ENCODE data around the gene CYP2J2.
"Not testable (repeated sequence)": the region's sequence is repeated elsewhere in the genome, so short reads cannot be mapped to it uniquely, and the experiment has no call there.

Gene CYP2J2

GRCh38 chr1:59877108-59877682 is 49.4 kb downstream of the CYP2J2 start:
- Histone ChIP-seq H3K36me3 (ENCODE audit: insufficient read depth, insufficient read length, low read length) (no peaks in the 10 kb centered on the region), H3K4me3 (ENCODE audit: insufficient read length, low read depth) (no peak overlapping the region), H3K27me3 (ENCODE audit: insufficient read depth, insufficient read length) (no peaks in the 10 kb centered on the region), H3K4me1 (ENCODE audit: insufficient read depth, insufficient read length) (no peaks in the 10 kb centered on the region), H3K9ac (ENCODE audit: insufficient read length, low read depth) (no peak overlapping the region), H3K9me3 (ENCODE audit: insufficient read depth, low read length) (no peaks in the 10 kb centered on the region; the same call in 1 of the 2 replicates)
- TF ChIP-seq ZNF274 (IDR thresholded peaks at IDR 0.05; ENCODE audit: low read depth, low read length) (no peak), YY1 (IDR thresholded peaks at IDR 0.05; ENCODE audit: insufficient read depth, insufficient read length) (no peak), SUZ12 (IDR thresholded peaks at IDR 0.05; ENCODE audit: extremely low read depth, insufficient read depth, insufficient read length) (no peak)
- no peak for DNase-seq (ENCODE audit: low read depth, low spot score)

GRCh38 chr1:59871746-59872145 is 54.8 kb downstream of the CYP2J2 start:
- Histone ChIP-seq H3K4me1 (ENCODE audit: insufficient read depth, insufficient read length) (no peaks in the 10 kb centered on the region), H3K27me3 (ENCODE audit: insufficient read depth, insufficient read length) (no peaks in the 10 kb centered on the region), H3K36me3 (ENCODE audit: insufficient read depth, insufficient read length, low read length) (no peaks in the 10 kb centered on the region), H3K4me3 (ENCODE audit: insufficient read length, low read depth) (no peak overlapping the region), H3K9me3 (ENCODE audit: insufficient read depth, low read length) (no peaks in the 10 kb centered on the region), H3K9ac (ENCODE audit: insufficient read length, low read depth) (no peak overlapping the region)
- TF ChIP-seq YY1 (IDR thresholded peaks at IDR 0.05; ENCODE audit: insufficient read depth, insufficient read length) (no peak), SUZ12 (IDR thresholded peaks at IDR 0.05; ENCODE audit: extremely low read depth, insufficient read depth, insufficient read length) (no peak), ZNF274 (IDR thresholded peaks at IDR 0.05; ENCODE audit: low read depth, low read length) (no peak)
- DNase-seq (ENCODE audit: low read depth, low spot score): no peak

- Histone ChIP-seq H3K9me3 (ENCODE audit: insufficient read depth, low read length) (no peaks in the 10 kb centered on the region), H3K9ac (ENCODE audit: insufficient read length, low read depth) (no peak overlapping the region), H3K4me1 (ENCODE audit: insufficient read depth, insufficient read length) (no peaks in the 10 kb centered on the region), H3K36me3 (ENCODE audit: insufficient read depth, insufficient read length, low read length) (peaks cover 5% of the 10 kb centered on the region), H3K4me3 (ENCODE audit: insufficient read length, low read depth) (no peak overlapping the region), H3K27me3 (ENCODE audit: insufficient read depth, insufficient read length) (no peaks in the 10 kb centered on the region)
- TF ChIP-seq YY1 (IDR thresholded peaks at IDR 0.05; ENCODE audit: insufficient read depth, insufficient read length) (no peak), SUZ12 (IDR thresholded peaks at IDR 0.05; ENCODE audit: extremely low read depth, insufficient read depth, insufficient read length) (no peak), ZNF274 (IDR thresholded peaks at IDR 0.05; ENCODE audit: low read depth, low read length) (no peak)
- no peak for DNase-seq (ENCODE audit: low read depth, low spot score)
Observed at GRCh38 chr1:59866462-59866861, 60.1 kb downstream of the CYP2J2 start.

- no peaks in the 10 kb centered on the region for H3K36me3 ChIP-seq (ENCODE audit: insufficient read depth, insufficient read length, low read length)
- 0 out of 2 replicates have a peak, but pooled peaks cover 4% of the 10 kb centered on the region for H3K9me3 ChIP-seq (ENCODE audit: insufficient read depth, low read length)
- no peaks in the 10 kb centered on the region for H3K4me1 ChIP-seq (ENCODE audit: insufficient read depth, insufficient read length)
- H3K9ac ChIP-seq (ENCODE audit: insufficient read length, low read depth): no peak overlapping the region
- TF ChIP-seq ZNF274 (IDR thresholded peaks at IDR 0.05; ENCODE audit: low read depth, low read length): no peak
- no peak for TF ChIP-seq YY1 (IDR thresholded peaks at IDR 0.05; ENCODE audit: insufficient read depth, insufficient read length)
- no peak for TF ChIP-seq SUZ12 (IDR thresholded peaks at IDR 0.05; ENCODE audit: extremely low read depth, insufficient read depth, insufficient read length)
- DNase-seq (ENCODE audit: low read depth, low spot score): no peak
- no peak overlapping the region for H3K4me3 ChIP-seq (ENCODE audit: insufficient read length, low read depth)
- no peaks in the 10 kb centered on the region for H3K27me3 ChIP-seq (ENCODE audit: insufficient read depth, insufficient read length)
Observed at GRCh38 chr1:59857679-59858354, 68.8 kb downstream of the CYP2J2 start.

- DNase-seq (ENCODE audit: low read depth, low spot score): no peak
- Histone ChIP-seq H3K9ac (ENCODE audit: insufficient read length, low read depth) (no peak overlapping the region), H3K27me3 (ENCODE audit: insufficient read depth, insufficient read length) (no peaks in the 10 kb centered on the region), H3K4me1 (ENCODE audit: insufficient read depth, insufficient read length) (no peaks in the 10 kb centered on the region), H3K36me3 (ENCODE audit: insufficient read depth, insufficient read length, low read length) (no peaks in the 10 kb centered on the region), H3K9me3 (ENCODE audit: insufficient read depth, low read length) (0 out of 2 replicates have a peak, but pooled peaks cover 4% of the 10 kb centered on the region), H3K4me3 (ENCODE audit: insufficient read length, low read depth) (no peak overlapping the region)
- TF ChIP-seq YY1 (IDR thresholded peaks at IDR 0.05; ENCODE audit: insufficient read depth, insufficient read length): no peak
Observed at GRCh38 chr1:59856725-59857338, 69.7 kb downstream of the CYP2J2 start.

GRCh38 chr1:59855297-59855696 is 71.3 kb downstream of the CYP2J2 start:
- not testable (repeated sequence) for H3K4me3 ChIP-seq (ENCODE audit: insufficient read length, low read depth); DNase-seq (ENCODE audit: low read depth, low spot score); H3K36me3 ChIP-seq (ENCODE audit: insufficient read depth, insufficient read length, low read length); H3K27me3 ChIP-seq (ENCODE audit: insufficient read depth, insufficient read length); H3K9ac ChIP-seq (ENCODE audit: insufficient read length, low read depth); H3K4me1 ChIP-seq (ENCODE audit: insufficient read depth, insufficient read length); H3K9me3 ChIP-seq (ENCODE audit: insufficient read depth, low read length)

GRCh38 chr1:59852117-59852516 is 74.5 kb downstream of the CYP2J2 start:
- DNase-seq (ENCODE audit: low read depth, low spot score): no peak
- H3K4me1 ChIP-seq (ENCODE audit: insufficient read depth, insufficient read length): no peaks in the 10 kb centered on the region
- no peak overlapping the region for H3K4me3 ChIP-seq (ENCODE audit: insufficient read length, low read depth)
- no peaks in the 10 kb centered on the region for H3K27me3 ChIP-seq (ENCODE audit: insufficient read depth, insufficient read length)
- peaks cover 14% of the 10 kb centered on the region for H3K9me3 ChIP-seq (ENCODE audit: insufficient read depth, low read length)
- no peak overlapping the region for H3K9ac ChIP-seq (ENCODE audit: insufficient read length, low read depth)
- no peaks in the 10 kb centered on the region for H3K36me3 ChIP-seq (ENCODE audit: insufficient read depth, insufficient read length, low read length)
- TF ChIP-seq YY1 (IDR thresholded peaks at IDR 0.05; ENCODE audit: insufficient read depth, insufficient read length): no peak
- no peak for TF ChIP-seq ZNF274 (IDR thresholded peaks at IDR 0.05; ENCODE audit: low read depth, low read length)
- no peak for TF ChIP-seq SUZ12 (IDR thresholded peaks at IDR 0.05; ENCODE audit: extremely low read depth, insufficient read depth, insufficient read length)

All from NT2/D1 (cell line).